ENCODE measurements around the gene ZDHHC14.
"Not testable (repeated sequence)": the region's sequence is repeated elsewhere in the genome, so short reads cannot be mapped to it uniquely, and the experiment has no call there.

The ZDHHC14 gene

GRCh38 chr6:157464653-157465535 lies 83.9 kb downstream of the ZDHHC14 start:
- no peak for DNase-seq (ENCODE audit: low read depth in 2 of 2)

DNA sequence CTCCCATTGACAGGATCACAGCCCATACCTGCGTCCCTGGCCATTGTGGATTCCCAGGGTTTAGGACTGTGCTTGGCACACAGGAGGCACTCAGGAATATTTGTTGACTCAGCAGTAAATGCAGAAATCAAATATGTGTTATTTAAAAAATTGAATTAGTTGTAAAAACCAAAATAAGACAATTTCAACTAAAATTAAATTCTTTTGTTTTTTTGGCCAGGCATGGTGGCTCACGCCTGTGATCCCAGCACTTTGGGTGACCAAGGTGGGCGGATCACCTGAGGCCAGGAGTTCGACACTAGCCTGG lies 85.3 kb downstream of the ZDHHC14 start:
- no peak for DNase-seq (ENCODE audit: low read depth in 2 of 2)

DNA sequence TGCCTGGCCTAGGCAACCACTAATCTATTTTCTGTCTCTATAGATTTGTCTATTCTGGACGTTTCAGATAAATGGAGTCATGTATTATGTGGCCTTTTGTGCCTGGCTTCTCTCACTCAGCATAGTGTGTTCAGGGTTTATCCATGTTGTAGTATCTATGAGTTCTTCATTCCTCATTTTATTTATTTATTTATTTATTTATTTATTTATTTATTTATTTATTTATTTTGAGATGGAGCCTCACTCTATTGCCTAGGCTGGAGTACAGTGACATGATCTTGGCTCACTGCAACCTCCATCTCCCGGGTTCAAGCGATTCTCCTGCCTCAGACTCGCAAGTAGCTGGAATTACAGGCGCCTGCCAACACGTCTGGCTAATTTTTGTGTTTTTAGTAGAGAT lies 86.3 kb downstream of the ZDHHC14 start:
- not testable (repeated sequence) for DNase-seq (ENCODE audit: low read depth in 2 of 2)

- DNase-seq (ENCODE audit: low read depth in 2 of 2) = no peak
Observed at GRCh38 chr6:157468054-157468453, 87.1 kb downstream of the ZDHHC14 start.

DNA sequence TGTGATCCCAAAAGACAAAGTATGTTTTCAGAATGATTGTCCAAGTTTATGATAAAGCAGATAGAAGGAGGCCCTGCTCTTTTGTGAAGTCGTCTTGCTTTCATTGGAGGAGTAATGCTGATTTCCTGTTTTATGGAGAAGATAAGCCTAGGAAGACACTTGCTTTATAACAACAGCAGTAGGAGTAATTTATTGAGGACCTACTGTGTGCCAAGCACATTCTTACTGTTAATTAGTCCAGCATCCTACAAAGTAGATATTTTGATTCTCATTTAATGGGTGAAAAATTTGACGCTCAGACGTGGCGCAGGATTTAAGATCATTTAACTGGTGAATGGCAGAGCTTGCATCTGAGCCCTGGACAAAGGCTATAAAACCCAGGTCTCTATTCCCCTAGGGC lies 87.6 kb downstream of the ZDHHC14 start:
- no peak for DNase-seq (ENCODE audit: low read depth in 2 of 2)

- DNase-seq (ENCODE audit: low read depth in 2 of 2) = no peak
Observed at GRCh38 chr6:157469378-157469777, 88.4 kb downstream of the ZDHHC14 start.

GRCh38 chr6:157471077-157471686 lies 90.2 kb downstream of the ZDHHC14 start:
- DNase-seq (ENCODE audit: low read depth in 2 of 2) = no peak

DNA sequence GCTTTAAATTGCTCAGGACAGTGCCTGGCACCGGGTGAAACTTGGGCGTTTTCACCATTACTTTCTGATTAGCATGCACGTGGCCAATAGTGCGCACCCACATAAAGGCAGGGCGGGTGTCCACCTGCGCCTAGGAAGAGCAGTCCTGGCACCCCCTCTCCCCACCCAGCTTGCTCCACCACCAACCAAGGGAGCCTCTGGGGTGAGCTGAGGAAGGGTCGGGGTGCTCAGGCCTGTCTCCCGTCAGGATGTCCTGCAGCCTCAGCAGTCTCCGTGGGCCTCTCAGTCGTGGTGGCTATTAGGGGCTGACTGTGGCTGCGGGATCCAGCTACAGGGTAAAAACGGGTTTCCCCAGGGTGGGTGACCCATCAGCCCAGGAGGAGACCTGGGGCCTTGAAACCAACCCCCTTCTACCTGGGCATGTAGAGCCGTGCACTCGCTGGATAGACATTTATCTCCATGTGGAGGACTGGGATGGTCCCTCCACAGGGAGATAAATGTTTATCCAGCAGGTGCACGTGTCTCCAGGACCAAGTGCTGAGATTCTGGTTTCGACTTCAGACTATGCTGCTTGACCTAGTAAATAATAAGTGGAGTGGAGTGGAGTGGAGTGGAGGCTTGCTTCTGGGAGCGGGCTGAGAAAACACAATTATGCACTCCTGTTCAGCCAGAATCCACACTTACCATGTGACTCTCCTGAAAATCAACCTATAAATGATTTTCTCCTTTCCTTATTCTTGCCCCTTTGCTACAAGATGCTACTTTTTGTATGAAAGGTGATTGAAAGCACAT lies 91.1 kb downstream of the ZDHHC14 start:
- no peak for DNase-seq (ENCODE audit: low read depth in 2 of 2)

DNA sequence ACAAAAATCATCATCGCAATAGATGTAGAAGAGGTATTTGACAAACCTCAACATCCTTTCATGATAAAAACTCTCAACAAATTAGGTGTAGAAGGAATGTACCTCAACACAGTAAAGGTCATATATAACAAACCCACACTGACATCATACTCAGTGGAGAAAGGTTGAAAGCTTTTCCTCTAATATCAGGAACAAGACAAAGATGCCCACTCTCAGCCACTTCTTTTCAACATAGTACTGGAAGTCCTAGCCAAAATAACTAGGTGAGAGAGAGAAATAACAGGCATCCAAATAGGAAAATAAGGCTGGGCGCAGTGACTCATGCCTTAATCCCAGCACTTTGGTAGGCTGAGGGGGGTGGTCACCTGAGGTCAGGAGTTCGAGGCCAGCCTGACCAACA lies 95.8 kb downstream of the ZDHHC14 start:
- no peak for DNase-seq (ENCODE audit: low read depth in 2 of 2)

DNA sequence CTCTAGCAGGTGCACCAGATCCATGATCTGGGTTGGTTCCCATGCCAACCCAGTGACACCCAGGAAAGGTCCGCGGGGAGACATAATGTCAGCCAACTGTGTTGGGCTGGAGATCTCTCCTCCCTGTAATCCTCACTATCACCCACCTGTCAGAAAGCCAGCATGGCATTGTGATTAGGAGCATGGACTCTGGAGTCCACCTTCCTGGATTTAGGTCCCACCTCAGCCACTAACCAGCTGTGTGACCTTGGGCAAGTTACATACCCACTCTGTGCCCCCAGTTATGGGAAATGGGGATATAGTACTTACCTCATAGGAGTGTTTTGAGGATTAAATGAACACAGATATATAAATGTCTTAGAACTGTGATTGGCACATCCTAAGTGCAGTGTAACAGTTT lies 97.9 kb downstream of the ZDHHC14 start:
- DNase-seq (ENCODE audit: low read depth in 2 of 2) = no peak

DNA sequence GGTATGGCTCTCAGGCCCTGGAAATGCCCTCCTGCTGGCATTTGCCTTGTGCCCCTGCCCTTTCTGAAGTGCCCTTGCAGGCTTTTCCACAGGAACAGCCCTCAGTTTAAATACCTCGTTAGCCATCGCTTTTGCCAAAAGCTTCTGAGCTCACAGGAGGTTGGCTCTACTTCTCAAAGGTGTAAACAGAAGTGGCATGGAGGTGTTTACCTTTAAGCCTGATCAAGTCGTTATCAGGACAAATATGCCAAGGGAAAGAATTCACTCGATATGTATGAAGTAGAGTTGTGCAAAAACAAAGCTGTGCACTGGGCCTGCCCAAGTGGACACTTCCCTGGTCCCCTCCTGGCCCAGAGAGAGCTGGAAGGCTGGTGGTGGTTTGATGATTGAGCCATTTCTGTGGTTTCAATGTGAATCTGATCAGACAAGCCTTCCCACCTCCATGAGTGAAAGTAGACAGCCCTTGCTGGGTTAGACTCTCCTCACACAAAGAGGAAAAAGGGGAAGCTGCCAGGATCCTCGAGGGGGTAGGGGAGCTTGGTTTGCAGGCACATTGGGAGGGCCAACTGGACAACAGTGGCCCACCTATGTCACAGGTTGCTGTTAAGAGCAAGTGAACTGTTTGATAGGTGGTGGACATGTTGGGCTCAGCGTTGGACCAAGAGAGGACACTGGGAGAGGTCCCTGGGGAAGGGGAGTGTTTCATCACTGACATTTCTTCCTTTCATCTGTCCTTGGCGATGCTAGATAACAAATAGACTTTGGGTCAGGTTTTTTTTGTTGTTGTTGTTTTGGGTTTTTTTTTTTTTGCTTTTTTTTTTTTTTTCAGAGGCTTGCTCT lies 98.7 kb downstream of the ZDHHC14 start:
- DNase-seq (ENCODE audit: low read depth in 2 of 2) = no peak

DNA sequence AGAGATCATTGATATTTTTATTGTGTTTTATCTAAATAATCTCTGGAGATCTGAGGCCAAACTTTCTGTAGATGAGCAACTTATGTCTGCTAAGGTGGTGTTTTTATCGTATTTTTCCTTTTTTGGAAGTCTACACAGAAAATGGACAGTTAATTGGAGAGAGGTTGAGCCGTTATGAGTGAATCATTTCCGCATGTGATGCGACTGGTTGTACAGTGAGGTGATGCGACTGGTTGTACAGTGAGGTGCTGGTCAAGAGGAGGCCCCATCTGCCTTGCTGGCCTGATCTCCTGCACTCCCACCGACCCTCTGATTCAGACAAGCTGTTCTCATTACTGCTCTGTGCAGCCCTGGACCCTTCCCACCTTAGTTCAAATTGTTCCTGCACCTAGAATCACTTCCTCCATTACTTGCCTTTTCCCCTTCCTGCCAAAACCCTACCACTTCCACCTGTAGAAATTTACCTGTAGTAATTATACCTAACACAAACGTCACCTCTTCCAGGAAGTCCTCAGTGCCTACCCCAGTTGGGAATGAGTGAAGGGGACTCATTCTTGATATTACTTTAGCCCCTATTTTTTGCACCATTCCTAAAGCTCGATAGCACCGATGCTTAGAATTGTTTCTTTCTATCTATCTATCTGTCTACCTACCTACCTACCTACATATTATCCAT lies 100.3 kb downstream of the ZDHHC14 start:
- DNase-seq (ENCODE audit: low read depth in 2 of 2) = no peak

- no peak for DNase-seq (ENCODE audit: low read depth in 2 of 2)
Observed at GRCh38 chr6:157481865-157482249, 100.9 kb downstream of the ZDHHC14 start.

GRCh38 chr6:157483770-157484169 lies 102.8 kb downstream of the ZDHHC14 start:
- no peak for DNase-seq (ENCODE audit: low read depth in 2 of 2)

DNA sequence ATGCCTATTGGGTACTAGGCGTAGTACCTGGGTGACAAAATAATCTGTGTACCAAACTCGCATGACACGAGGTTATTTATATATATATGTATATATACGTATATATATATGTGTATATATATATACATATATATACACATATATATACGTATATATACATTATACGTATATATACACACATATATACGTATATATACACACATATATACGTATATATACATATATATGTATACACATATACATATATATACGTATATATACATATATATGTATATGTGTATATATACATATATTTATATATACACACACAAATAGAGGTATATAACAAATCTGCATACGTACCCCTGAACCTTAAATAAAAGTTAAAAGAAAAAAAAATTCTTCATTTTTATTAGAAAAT lies 103.2 kb downstream of the ZDHHC14 start:
- DNase-seq (ENCODE audit: low read depth in 2 of 2) = no peak

GRCh38 chr6:157486572-157486971 lies 105.6 kb downstream of the ZDHHC14 start:
- no peak for DNase-seq (ENCODE audit: low read depth in 2 of 2)

GRCh38 chr6:157487110-157487773 lies 106.3 kb downstream of the ZDHHC14 start:
- no peak for DNase-seq (ENCODE audit: low read depth in 2 of 2)

- DNase-seq (ENCODE audit: low read depth in 2 of 2) = no peak
Observed at GRCh38 chr6:157488058-157488457, 107.1 kb downstream of the ZDHHC14 start.

- DNase-seq (ENCODE audit: low read depth in 2 of 2) = no peak
Observed at GRCh38 chr6:157488716-157489118, 107.7 kb downstream of the ZDHHC14 start.

DNA sequence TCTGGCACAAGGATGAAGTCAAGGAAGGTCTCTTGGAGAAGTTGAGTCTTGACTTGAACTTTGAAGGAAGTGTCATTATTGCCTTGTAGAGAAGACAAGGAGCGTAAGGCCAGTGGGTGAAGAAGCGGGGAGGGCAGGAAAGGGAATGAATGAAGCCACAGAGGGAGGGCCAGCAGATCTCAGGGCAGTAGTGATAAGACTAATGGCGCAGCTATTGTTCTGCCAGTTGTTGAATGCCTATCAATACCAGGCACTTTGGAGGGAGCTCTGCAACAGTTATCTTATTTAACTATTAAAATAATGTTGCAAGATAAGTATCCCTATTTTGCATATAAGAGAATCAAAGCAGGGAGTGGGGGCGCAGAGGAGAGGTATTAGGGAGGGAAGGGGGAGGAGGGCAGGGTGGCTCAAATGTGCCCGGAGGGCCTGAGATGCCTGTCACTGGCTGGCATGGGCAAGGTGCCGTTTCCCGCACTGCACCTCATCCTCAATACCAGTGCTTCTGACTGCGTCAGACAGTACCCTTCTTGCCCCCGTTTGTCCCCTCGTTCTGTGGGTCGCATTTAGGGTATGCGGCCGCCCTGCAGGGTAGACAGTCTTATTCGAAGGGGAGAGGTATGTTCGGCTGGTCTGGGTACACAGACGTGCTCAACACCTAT lies 109.8 kb downstream of the ZDHHC14 start:
- no peak for DNase-seq (ENCODE audit: low read depth in 2 of 2)

Data from stimulated activated CD8-positive, alpha-beta memory T cell treated with anti-CD3 and anti-CD28 coated beads, Interleukin-2, amount 100 ng/mL, for 48 hours (primary cell).